OCI-M2 (cell line): ENCODE data around the gene SARM1.

Experiments
- DNase-seq: peaks from one replicate; lab custom pipeline; 2025; ENCODE audit not compliant: unreplicated experiment; lab: John Stamatoyannopoulos, UW

The SARM1 gene

GRCh38 chr17:28367641-28368305, 3.7 kb upstream of the SARM1 start:
- no peak for DNase-seq

DNA sequence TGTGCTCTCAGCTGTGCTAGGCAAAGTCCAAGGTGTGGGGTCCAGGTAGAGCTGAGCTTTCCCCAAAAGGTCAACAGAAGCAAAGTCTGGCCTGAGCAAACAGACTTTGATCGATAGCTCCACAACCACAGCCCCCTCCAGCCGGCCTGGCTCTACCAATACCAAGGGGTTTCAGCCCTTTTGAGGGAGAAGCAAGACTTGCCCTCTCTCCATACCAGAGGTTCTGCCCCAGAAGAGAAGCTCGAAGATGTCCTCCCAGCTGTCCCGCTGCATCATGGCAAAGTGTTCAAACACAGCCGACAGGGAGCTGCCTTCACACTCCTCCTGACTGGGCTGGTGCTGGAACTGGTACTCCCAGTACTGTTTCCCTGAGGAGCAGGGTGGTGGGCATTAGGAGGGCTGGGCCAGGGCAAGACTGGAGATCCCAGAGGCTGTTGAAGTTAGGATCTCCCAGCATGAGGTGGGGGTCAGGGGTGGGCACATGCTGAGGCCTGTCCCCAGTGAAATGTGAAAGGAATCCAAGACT, 3.1 kb upstream of the SARM1 start:
- no peak for DNase-seq

DNA sequence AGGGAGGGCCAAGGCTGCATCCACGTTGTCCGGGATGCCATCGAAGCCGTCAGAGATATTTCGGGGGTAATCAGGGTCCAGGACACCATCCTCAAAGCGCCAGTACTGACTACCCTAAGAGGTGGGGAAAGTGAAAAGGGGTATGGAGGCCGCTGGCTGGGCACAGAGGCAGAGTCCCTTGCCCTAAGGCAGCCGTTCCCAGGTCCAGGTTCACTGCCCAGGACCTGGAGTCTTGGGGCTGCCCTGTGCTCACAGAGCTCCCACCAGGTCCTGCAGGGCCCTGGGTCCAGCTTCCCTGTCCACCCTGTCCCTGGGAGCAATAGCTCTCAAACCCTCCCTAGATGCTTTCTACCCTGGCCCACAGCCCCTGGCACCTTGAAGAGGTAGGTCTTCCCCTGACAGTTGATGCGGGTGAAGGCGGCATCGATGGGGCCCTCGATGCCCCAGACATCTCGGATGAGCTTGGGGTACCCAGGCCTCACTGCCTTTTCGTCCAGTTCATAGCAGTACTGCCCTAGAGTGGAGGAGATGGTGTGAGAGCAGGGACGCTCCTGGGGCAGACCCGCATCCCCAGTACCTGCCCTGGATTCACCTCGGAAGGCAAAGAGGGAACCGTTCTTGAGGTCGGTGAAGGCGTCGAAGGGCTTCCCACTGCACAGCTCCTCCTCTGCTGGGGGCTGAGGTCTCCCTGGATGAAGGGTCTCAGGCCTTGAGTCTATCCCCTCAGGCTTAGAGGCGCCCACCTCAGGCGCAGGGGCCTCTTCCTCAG, 2.4 kb upstream of the SARM1 start:
- no peak for DNase-seq

GRCh38 chr17:28369684-28370034, 1.8 kb upstream of the SARM1 start:
- no peak for DNase-seq

- DNase-seq, result no peak
Measured at GRCh38 chr17:28370035-28370743, 1.3 kb upstream of the SARM1 start, which contains the start of gene VTN. Gene VTN, minus strand, starts transcription at chr17:28370307. Its CDS starts 104 bp downstream, at chr17:28370203.

DNA sequence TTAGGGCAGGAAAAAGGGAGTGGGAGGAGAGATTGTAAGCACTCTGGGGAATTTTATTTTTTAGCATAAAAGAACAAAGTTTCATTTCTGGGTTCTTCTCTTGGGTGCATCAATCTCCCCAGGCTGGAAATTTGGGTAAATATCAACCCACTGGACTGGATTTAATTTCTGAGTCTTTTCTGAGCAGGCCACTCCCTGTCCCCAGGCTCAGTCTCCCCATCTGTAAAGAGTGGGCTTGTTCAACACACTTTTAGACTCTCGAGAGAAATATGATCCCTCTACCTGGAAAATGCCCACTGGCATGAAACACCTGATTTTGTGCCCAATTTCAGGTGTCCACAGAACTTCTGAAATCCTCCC, 770 bp upstream of the SARM1 start:
- DNase-seq, result no peak

DNA sequence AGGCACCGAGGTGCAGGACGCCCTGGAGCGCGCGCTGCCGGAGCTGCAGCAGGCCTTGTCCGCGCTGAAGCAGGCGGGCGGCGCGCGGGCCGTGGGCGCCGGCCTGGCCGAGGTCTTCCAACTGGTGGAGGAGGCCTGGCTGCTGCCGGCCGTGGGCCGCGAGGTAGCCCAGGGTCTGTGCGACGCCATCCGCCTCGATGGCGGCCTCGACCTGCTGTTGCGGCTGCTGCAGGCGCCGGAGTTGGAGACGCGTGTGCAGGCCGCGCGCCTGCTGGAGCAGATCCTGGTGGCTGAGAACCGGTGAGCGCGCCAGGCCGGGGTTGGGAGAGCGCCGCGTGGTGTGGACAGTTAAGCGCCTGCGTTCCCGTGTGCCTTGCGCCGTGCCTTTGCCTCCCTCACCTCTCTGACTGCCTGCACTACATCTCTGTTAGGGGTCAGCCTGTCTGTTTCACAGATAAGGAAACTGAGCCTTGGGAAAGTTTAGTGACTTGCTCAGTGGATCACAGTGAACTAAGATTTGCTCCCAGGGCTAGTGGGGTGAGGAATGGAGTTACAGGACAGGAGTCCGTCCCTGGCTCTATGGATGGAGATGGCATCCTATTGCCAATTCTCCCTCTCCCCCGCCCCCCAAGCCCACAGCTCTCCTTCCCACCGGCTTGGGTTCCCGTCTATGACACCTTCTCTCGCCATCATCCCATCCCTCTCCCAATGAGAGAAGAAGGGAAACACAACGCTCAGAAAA, 880 bp downstream of the SARM1 start:
- no peak for DNase-seq

DNA sequence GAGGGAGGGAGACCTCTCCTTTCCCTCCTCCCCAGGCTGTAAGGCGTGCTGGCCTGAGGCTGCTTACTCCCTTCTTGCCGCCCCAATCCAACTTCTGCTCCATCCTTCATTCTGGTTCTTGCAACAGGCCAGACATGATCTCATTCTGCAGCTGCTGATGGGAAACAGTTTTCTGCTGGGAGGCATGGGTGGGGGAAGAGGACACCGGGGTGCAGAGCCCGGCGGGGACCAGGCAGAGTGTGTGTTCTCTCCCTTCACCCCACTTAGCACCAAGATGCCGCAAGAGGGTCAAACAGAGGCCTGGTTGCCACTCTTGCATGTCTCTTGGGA, 1.4 kb downstream of the SARM1 start:
- DNase-seq, result no peak

DNA sequence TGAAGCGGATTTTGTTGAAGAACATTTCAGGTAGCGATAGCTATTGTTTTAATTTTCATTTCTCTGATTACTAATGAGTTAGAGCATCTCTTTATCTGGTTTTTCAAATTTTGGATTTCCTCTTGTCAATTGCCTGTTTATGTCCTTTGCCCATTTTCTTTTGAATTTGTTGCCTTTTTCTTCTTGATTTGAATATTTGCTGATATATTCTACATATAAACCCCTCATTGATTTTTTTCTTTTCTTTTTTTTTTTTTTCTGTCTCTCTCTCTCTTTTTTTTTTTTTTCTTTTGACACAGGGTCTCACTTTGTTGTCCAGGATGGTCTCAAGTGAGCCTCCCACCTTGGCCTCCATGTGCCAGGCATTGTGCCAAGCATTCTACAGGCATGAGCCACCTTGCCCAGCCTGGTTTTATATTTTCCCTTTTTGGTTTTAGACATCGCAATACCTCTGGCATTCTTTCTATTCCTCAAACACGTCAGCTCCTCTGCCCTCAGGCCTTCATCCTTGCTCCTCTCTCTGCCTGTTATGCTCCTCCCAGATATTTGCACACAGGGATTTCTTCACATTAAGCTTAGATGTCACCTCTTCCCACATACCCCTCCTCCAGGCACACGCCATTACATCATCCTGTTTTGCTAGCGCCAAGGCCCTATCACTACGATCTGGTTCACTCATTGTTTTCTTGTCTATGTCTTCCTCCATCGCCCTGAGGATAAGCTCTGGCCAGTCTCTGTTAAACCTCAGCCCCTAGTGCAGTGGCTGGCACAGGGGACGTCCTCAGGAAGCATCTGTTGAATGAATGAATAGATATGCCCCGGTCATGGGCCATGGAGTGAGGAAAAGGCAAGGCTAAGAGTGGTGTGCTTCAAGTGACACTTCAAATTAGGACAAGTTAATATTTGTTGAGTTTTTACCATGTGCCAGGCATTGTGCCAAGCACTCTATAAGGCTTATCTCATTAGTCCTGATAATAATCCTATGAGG, 8.6 kb downstream of the SARM1 start:
- no peak for DNase-seq

- DNase-seq, result no peak
Measured at GRCh38 chr17:28381141-28381825, 9.8 kb downstream of the SARM1 start.

- no peak for DNase-seq
Measured at GRCh38 chr17:28384281-28385036, 13.0 kb downstream of the SARM1 start.

GRCh38 chr17:28385037-28385400, 13.5 kb downstream of the SARM1 start:
- no peak for DNase-seq

DNA sequence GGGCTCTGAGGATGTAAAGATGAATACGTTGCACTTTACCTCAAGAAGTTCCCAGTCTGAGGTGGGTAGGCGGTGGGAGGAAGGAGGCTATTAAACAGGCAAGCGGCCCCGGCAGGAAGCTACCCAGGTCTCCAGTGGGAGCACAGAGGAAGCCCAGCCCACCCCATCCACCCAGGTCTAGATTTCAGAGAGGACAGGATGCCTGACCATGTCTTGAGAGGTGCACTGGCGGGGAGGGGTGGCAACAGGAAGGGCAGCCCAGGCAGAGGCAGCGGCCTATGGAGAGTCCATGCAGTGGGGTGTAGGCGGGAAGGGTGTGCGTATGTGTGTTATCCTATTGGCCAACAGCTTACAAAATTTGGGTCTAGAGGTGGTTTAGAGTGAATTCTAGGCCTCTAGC, 13.9 kb downstream of the SARM1 start:
- DNase-seq, result no peak

DNA sequence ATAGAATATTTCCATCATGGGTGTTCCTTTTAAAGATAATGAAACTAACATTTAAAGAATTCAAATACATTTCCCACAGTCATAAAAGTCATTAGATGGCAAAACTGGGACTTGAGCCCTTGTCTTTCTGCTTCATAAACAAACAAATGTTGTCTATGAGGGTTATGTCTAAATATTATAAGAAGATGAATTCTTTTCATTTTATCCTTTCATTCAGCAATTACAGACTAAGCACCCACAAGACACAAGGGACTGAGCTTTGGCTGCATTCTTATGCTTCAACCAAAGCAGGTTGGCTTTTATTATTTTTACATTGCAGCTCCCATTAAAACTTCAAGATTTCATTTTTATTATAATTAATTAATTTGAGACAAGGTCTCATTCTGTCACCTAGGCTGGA, 14.9 kb downstream of the SARM1 start:
- no peak for DNase-seq

DNA sequence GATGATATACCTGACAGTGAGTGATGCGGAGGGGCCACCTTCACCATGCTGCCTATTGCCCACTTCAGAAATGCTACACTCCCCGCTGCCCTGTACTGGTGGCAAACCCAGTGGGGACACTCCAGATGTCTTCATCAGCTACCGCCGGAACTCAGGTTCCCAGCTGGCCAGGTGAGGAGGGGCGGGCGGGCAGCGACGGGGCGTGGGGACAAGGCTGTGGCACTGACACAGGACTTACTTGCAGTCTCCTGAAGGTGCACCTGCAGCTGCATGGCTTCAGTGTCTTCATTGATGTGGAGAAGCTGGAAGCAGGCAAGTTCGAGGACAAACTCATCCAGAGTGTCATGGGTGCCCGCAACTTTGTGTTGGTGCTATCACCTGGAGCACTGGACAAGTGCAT, 16.6 kb downstream of the SARM1 start:
- DNase-seq, result no peak

GRCh38 chr17:28390141-28390540, 18.6 kb downstream of the SARM1 start:
- no peak for DNase-seq

GRCh38 chr17:28390563-28390962, 19.1 kb downstream of the SARM1 start:
- DNase-seq, result no peak

DNA sequence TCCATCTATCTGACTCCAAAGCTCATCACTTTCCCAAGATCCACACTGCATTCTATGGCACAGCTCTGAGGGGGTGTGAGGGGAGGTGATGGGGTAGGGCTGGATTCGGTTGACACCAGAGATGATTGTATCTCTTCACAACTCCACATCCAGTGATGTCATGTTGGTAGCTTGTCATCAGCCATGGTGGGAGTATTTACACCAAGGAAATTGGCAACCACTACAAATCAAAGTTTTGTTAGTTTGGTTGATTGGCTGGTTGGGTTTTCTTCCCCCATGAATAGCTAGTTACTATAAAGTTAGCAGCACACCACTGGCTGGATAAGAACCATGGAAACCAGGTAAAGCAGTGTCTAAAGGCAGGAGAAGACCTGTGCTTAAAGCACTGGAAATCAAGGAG, 19.5 kb downstream of the SARM1 start:
- DNase-seq, result no peak

- DNase-seq, result no peak
Measured at GRCh38 chr17:28391401-28391800, 19.9 kb downstream of the SARM1 start.
